Muscle of leg (tissue), 11 donors: ENCODE measurements around the gene ZBTB32. TPM values are rescaled to one million over a fixed set of nuclear protein-coding genes. Genes with fewer than 3 reads are reported as not detected.

Source experiments
- DNase-seq: peaks from one replicate; pipeline ENCODE4 v3.0.0; 2013
- H3K27ac ChIP-seq: one replicate; pipeline ENCODE4 v1.5.1; 2013; ENCODE audit warnings: mild to moderate bottlenecking, low read length, control low read depth
- H3K27me3 ChIP-seq: one replicate; pipeline ENCODE4 v1.6.1; 2013; ENCODE audit warnings: low read length; ENCODE audit not compliant: control insufficient read depth, insufficient read depth
- H3K36me3 ChIP-seq: one replicate; pipeline ENCODE4 v1.6.1; 2013; ENCODE audit warnings: low read length; ENCODE audit not compliant: control insufficient read depth, insufficient read depth
- H3K4me1 ChIP-seq: one replicate; pipeline ENCODE4 v1.6.1; 2013; ENCODE audit warnings: low read length; ENCODE audit not compliant: control insufficient read depth, insufficient read depth
- H3K4me3 ChIP-seq: one replicate; pipeline ENCODE4 v1.5.1; 2013; ENCODE audit warnings: low read length, control low read depth
- H3K9me3 ChIP-seq: replicated peaks from 2 replicates; pipeline ENCODE4 v1.6.1; 2013; ENCODE audit warnings: low read depth, low read length; ENCODE audit not compliant: control insufficient read depth
- WGBS: methylation state at CpG from one replicate; pipeline ENCODE4 v1.1.5; 2013; ENCODE audit warnings: missing lambda C conversion rate; ENCODE audit not compliant: insufficient coverage; 5-methylcytosine and 5-hydroxymethylcytosine counted together
- polyA plus RNA-seq, 8 donors: library from polyadenylated mRNA; unstranded; fragments of 120-200 nt; gene quantifications; one replicate each; pipeline versions ENCODE4 v1.2.1 to v1.2.3, GENCODE V29; 2013; ENCODE audit warnings: inconsistent platforms in 1 of 8, low replicate concordance in 1 of 8; ENCODE audit not compliant: insufficient read length in 8 of 8, insufficient read depth in 1 of 8
- total RNA-seq: library from RNA; stranded (reverse); fragments of 120-200 nt; gene quantifications from one replicate; pipeline ENCODE4 v1.2.4, GENCODE V29; 2013

ZBTB32 gene
- total and polyA plus RNA-seq, 9 donors = 0.25 to 0.40 (median 0.36) TPM; not detected in 3

DNA sequence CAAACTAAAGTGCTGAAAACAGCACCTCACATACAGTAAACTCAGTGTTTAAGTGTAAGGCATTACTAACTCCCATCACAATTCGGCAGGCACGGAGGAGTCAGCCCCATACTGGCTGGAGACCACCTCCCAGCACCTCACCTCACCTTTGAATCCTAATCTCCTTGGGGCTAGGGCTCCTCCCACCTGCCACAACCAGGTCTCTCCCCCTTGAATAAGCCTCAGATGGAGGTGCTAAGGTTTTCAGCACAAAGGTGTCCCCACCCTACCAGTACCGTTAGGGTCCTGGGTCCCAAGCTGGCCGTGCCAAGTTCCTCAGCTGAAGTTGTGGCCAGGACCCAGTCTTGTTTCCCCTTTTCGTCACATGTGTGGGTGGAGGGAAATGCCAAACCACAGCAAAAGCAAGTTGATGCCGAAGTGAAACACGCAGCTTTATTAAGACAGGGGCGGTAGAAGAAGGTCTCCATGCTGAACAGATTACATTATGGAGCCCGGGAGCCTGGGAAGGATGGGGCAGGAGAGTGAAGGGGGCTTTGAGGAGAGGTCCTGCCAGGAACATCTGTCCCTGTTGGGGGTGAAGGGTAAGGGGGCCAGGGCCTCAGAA lies 37.9 kb downstream of the ZBTB32 start, which contains the start of gene IGFLR1:
IGFLR1 (minus strand) TSS at position 332 of the 604 bp plus-strand sequence. CDS start 1,272 bp downstream, outside the sequence.
- H3K9me3 ChIP-seq = no peaks in the 10 kb centered on the region
- peak; percentile 69 for DNase-seq
- WGBS = 92% methylated on average over 6 of the region's 9 CpGs
- peaks cover 37% of the 10 kb centered on the region for H3K36me3 ChIP-seq
- H3K4me1 ChIP-seq = peaks cover 43% of the 10 kb centered on the region
- peak within 1 kb of the TSS; percentile 69 for H3K4me3 ChIP-seq
- no peaks in the 10 kb centered on the region for H3K27me3 ChIP-seq
- peak within 1 kb of the TSS; percentile 51 for H3K27ac ChIP-seq

DNA sequence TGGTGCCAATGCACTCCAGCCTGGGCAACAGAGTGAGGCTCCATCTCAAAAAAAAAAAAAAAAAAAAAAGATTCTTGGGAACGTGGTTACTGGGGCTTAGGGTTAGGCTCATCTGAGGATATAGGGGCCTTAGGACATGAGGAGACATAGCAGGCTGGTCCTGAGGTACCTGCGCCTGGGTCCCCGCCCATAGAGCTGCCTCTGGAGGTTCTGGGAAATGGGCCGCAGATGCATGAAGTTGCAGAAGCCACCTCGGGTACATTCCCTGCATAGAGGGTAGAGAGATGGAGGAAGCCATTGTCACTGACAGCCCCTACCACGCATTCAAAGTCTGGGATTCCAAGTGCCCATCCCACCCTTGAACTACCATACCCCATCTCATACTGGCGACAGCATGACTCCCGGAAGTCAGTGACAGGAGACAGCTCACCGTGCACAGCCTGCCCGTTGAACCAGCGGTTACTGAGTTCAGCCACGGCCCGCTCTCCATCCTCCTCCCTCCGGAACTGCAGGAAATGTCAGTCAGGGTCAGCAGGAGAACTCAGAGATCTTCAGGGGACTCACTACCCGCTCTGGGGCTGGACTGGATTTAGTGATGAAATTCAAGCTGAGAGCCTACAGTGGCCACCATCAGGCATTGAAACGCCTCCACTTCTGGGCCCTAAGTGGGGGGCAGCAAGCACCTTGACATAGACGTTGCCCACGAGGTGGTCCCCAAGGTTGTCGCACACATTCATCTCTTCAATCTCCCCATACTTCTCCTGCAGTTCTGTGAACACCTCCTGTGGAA lies 39.5 kb downstream of the ZBTB32 start:
- Histone ChIP-seq H3K27ac (no peak overlapping the region), H3K4me1 (peaks cover 48% of the 10 kb centered on the region), H3K4me3 (no peak overlapping the region), H3K27me3 (no peaks in the 10 kb centered on the region), H3K9me3 (no peaks in the 10 kb centered on the region), H3K36me3 (peaks cover 20% of the 10 kb centered on the region)
- no peak for DNase-seq
- 87% methylated on average over 16 of the region's 19 CpGs for WGBS

DNA sequence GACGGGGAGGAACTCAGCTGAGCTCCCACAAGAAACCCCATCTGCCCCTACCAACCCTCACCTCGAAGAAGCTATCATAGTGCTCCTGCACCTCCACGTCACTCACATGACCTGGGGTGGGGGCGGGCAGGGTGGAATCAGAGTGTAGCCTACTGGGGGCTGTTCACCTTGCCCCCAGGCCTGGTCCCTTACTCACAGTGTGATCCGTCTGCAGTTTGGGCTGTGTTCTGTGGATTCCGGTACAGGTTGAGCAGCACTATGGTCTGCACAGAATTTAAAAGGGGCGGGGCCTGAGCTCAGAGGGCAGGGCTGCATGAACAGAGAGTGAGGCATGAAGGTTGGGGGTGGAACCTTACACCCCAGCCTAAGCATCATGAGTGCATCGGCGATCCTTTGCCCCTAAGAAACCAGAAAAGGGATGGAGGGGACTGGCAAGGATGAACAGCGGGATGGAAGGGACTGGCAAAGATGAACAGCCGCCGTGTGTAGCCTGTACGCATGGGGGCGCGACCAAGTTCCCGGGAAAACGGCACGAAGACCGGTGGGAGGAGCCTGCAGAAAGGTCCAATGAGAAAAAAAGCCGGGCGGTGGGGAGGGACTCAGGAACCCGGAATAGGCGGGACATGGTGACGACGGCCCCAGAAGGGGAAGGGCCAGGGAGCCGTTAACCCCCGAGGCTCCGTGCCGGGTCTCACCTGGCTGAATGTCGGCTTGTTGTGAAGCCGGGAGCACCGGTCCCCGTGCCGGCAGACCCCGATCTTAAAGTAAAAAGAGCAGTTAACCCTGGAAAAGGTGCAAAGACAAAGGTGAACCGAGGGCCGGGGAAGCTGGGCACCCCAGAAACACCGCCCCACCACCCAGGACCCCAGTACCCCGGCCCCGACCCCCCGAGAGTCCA lies 40.3 kb downstream of the ZBTB32 start:
- H3K36me3 ChIP-seq = peaks cover 15% of the 10 kb centered on the region
- H3K9me3 ChIP-seq = no peaks in the 10 kb centered on the region
- WGBS = under 1% methylated on average over 33 of the region's 41 CpGs
- no peaks in the 10 kb centered on the region for H3K27me3 ChIP-seq
- peak overlapping the region; percentile 99 for H3K27ac ChIP-seq
- H3K4me3 ChIP-seq = peak overlapping the region; percentile 65
- DNase-seq = peak; percentile 99
- peaks cover 52% of the 10 kb centered on the region for H3K4me1 ChIP-seq

GRCh38 chr19:35745328-35746086 lies 41.1 kb downstream of the ZBTB32 start, which contains the start of the genes PSENEN and U2AF1L4:
PSENEN (plus strand) TSS chr19:35745651; CDS start chr19:35745931, 280 bp downstream.
U2AF1L4 (minus strand) TSS chr19:35745418; CDS start chr19:35745391, 27 bp downstream.
- Histone ChIP-seq H3K9me3 (no peaks in the 10 kb centered on the region), H3K4me1 (peaks cover 49% of the 10 kb centered on the region), H3K36me3 (peaks cover 18% of the 10 kb centered on the region), H3K4me3 (peak within 1 kb of the TSS; percentile 92), H3K27ac (peak within 1 kb of the TSS; percentile 99), H3K27me3 (no peaks in the 10 kb centered on the region)
- under 1% methylated on average over 22 of the region's 40 CpGs for WGBS
- peak; percentile 100 for DNase-seq

DNA sequence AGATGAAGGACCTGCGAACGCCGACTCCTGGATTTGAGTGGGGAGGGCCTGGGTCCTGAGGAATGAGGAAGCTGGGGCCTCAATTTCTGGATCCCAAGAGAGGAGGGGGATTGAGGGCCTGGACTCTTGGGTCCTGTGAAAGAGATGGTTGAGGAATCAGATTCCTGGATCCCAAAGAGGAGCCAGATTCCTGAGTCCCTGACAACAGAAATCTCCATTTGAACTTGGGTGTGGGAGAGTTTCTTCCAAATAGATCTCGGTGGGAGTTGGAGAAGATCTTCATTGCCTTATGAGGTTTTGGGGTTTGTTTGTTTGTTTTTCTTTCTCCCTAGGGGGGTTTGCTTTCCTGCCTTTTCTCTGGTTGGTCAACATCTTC lies 41.7 kb downstream of the ZBTB32 start:
- 0% methylated on average over 3 of the region's 4 CpGs for WGBS
- H3K9me3 ChIP-seq = no peaks in the 10 kb centered on the region
- peaks cover 44% of the 10 kb centered on the region for H3K4me1 ChIP-seq
- no peaks in the 10 kb centered on the region for H3K27me3 ChIP-seq
- peaks cover 18% of the 10 kb centered on the region for H3K36me3 ChIP-seq
- DNase-seq = no peak
- H3K4me3 ChIP-seq = peak overlapping the region; percentile 92
- peak overlapping the region; percentile 91 for H3K27ac ChIP-seq

- Histone ChIP-seq H3K9me3 (no peaks in the 10 kb centered on the region), H3K27me3 (no peaks in the 10 kb centered on the region), H3K4me3 (peak overlapping the region; percentile 92), H3K36me3 (peaks cover 18% of the 10 kb centered on the region), H3K27ac (peak overlapping the region; percentile 91), H3K4me1 (peaks cover 39% of the 10 kb centered on the region)
- DNase-seq = no peak
- WGBS = 82% methylated on average over 4 of the region's 5 CpGs
Observed at GRCh38 chr19:35746531-35746930, 42.2 kb downstream of the ZBTB32 start.

DNA sequence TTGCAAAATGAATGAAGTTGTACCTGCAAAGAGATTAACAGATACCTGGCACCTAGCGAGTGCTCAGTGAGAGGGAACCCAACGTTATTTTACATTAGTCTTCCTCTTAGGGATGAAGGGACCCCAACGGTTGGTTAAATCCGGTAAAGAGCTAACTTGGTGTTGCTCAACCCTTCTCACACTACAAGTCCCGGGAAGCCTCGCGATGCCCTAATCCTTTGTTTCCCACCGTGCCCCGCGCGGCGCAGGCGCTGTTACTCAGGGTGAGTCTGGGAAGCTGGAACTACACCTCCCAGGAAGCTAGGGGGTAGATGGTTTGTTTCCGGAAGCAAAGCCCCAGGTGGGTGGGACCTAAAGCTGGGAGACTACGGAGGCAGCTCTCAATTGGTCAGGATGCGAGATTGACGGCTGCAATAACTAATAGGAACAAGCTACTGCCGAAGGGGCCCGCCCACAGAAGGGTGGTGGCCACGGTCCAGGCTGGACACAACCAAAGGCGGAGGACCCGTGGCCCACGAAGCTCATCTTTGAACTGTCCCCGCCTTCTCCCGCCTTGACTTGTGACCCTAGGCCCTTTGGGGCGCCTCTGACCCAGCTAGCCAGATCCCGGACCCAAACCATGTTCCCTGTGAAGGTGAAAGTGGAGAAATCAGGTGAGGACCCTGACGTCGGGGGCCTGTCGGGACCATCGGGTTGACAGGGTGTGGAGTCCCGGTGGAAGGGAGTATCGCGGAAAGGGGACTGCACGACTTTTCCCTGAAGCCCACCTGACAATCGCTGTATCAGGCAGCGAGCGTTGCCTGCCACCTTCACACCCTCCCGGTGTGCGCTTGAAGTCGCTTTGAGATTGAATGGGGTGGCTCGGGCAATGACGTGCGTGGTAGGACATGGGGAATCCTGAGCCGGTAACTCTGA lies 44.0 kb downstream of the ZBTB32 start, which contains the start of gene LIN37:
LIN37 (plus strand) TSS at position 471 of the 915 bp plus-strand sequence; CDS start at position 620, 149 bp downstream.
- H3K27me3 ChIP-seq = no peaks in the 10 kb centered on the region
- peak within 1 kb of the TSS; percentile 88 for H3K4me3 ChIP-seq
- H3K9me3 ChIP-seq = no peaks in the 10 kb centered on the region
- DNase-seq = peak; percentile 100
- peaks cover 25% of the 10 kb centered on the region for H3K36me3 ChIP-seq
- WGBS = under 1% methylated on average over 18 of the region's 45 CpGs
- H3K27ac ChIP-seq = peak within 1 kb of the TSS; percentile 71
- peaks cover 33% of the 10 kb centered on the region for H3K4me1 ChIP-seq

GRCh38 chr19:35750167-35750566 lies 45.8 kb downstream of the ZBTB32 start:
- DNase-seq = no peak
- peaks cover 38% of the 10 kb centered on the region for H3K4me1 ChIP-seq
- H3K9me3 ChIP-seq = no peaks in the 10 kb centered on the region
- no peak overlapping the region for H3K27ac ChIP-seq
- H3K27me3 ChIP-seq = no peaks in the 10 kb centered on the region
- 100% methylated on average over 2 of the region's 5 CpGs for WGBS
- no peak overlapping the region for H3K4me3 ChIP-seq
- peaks cover 36% of the 10 kb centered on the region for H3K36me3 ChIP-seq
